SK-N-SH treated with all-trans-retinoic acid at 6 μM for 48 hours (cell line): Measurements from ENCODE around the gene SIL1.

Experiments
- ARNTL ChIP-seq: fragments of 450-650 bp; formaldehyde crosslinking; IDR thresholded peaks from 2 replicates; pipeline ENCODE4 v1.5.0; 2020; ENCODE audit warnings: low read depth, mild to moderate bottlenecking, moderate library complexity, borderline replicate concordance
- BACH2 ChIP-seq: fragments of 250-450 bp; sonication (Bioruptor Pico); IDR thresholded peaks from 2 replicates; pipeline ENCODE4 v1.9.0; 2021; ENCODE audit warnings: mild to moderate bottlenecking, borderline replicate concordance
- OSR1 ChIP-seq: fragments of 250-450 bp; sonication (Bioruptor Pico); IDR thresholded peaks from 2 replicates; pipeline ENCODE4 v1.8.0; 2022; ENCODE audit warnings: moderate library complexity, mild to moderate bottlenecking, inconsistent platforms
- PATZ1 ChIP-seq: fragments of 250-450 bp; sonication (Bioruptor Pico); IDR thresholded peaks from 2 replicates; pipeline ENCODE4 v1.8.0; 2020; ENCODE audit warnings: mild to moderate bottlenecking, moderate library complexity, borderline replicate concordance
- RARB ChIP-seq: fragments of 250-450 bp; sonication (Bioruptor Pico); IDR thresholded peaks from 2 replicates; pipeline ENCODE4 v1.8.0; 2021; ENCODE audit warnings: mild to moderate bottlenecking, moderate library complexity
- SNAI2 ChIP-seq: fragments of 250-450 bp; sonication (Bioruptor Pico); IDR thresholded peaks from 2 replicates; pipeline ENCODE4 v1.5.0; 2020; ENCODE audit warnings: mild to moderate bottlenecking, moderate library complexity
- TSHZ2 ChIP-seq: fragments of 250-450 bp; sonication (Bioruptor Pico); IDR thresholded peaks from 2 replicates; pipeline ENCODE4 v1.5.0; 2020; ENCODE audit warnings: mild to moderate bottlenecking, moderate library complexity
- ZC3H10 ChIP-seq: fragments of 250-450 bp; sonication (Bioruptor Pico); IDR thresholded peaks from 2 replicates; pipeline ENCODE4 v1.5.1; 2021; ENCODE audit warnings: mild to moderate bottlenecking, moderate library complexity
- ZNF565 ChIP-seq: fragments of 450-650 bp; formaldehyde crosslinking; conservative IDR thresholded peaks from 2 replicates; pipeline ENCODE4 v1.5.0; 2020; ENCODE audit warnings: low read depth, mild to moderate bottlenecking, moderate library complexity
- ZNF70 ChIP-seq: fragments of 450-650 bp; formaldehyde crosslinking; IDR thresholded peaks from 2 replicates; pipeline ENCODE4 v1.5.0; 2020; ENCODE audit warnings: mild to moderate bottlenecking, moderate library complexity

DNA sequence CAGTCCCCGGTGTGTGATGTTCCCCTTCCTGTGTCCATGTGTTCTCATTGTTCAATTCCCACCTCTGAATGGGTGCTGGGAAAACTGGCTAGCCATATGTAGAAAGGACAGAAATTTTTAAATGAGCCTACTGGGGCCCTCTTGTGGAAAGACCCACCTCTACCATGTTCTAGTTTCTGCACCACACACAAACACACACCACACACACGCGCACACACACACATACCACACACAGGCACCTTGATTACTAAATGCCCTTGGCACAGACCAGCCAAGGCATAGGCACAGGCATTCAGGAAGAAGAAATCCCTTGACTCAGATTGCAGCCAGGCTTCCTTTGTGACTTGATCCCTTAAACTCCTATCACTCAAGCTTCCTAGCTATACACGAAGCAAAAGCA is 60.5 kb downstream of the SIL1 start:
- TF ChIP-seq PATZ1 (CRISPR knock-in tag) (no peak), TSHZ2 (CRISPR knock-in tag) (no peak), OSR1 (CRISPR knock-in tag) (no peak), RARB (CRISPR knock-in tag) (no peak), BACH2 (CRISPR knock-in tag) (no peak), ZNF565 (CRISPR knock-in tag) (no peak), ARNTL (CRISPR knock-in tag) (no peak), ZC3H10 (CRISPR knock-in tag) (no peak), SNAI2 (CRISPR knock-in tag) (no peak), ZNF70 (CRISPR knock-in tag) (no peak)
